ENCODE results near the gene FAM170A.

DNA sequence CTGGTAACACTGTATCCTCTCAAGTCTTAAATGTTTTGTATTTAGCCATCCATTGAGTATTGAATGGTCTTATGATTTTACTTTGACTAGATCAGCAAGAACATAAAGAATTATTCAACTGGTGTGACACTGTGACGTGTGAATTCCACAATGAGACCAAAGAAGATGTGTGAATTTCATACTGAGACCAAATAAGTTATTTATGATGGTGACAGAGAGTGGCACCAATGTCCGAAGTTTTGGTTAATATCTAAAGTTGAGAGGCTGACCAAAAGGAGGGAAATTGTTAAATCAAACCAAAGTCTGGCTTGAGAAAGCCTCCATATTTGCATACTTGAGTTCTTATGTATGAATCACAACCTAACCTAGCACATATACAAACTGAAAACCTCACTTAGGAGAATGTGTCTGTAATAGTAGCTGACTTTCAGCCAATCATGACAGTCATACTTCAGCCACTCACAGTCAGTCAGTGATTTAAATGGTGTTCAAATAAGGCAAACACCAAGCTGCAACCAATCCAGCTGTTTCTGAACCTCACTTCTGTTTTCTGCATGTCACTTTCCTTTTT, 31.5 kb upstream of the FAM170A start:
- TF ChIP-seq, protein P1, sequence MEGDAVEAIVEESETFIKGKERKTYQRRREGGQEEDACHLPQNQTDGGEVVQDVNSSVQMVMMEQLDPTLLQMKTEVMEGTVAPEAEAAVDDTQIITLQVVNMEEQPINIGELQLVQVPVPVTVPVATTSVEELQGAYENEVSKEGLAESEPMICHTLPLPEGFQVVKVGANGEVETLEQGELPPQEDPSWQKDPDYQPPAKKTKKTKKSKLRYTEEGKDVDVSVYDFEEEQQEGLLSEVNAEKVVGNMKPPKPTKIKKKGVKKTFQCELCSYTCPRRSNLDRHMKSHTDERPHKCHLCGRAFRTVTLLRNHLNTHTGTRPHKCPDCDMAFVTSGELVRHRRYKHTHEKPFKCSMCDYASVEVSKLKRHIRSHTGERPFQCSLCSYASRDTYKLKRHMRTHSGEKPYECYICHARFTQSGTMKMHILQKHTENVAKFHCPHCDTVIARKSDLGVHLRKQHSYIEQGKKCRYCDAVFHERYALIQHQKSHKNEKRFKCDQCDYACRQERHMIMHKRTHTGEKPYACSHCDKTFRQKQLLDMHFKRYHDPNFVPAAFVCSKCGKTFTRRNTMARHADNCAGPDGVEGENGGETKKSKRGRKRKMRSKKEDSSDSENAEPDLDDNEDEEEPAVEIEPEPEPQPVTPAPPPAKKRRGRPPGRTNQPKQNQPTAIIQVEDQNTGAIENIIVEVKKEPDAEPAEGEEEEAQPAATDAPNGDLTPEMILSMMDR (IDR thresholded peaks at IDR 0.05; ENCODE audit: borderline replicate concordance, extremely low read depth, low read length, poor library complexity, severe bottlenecking), result no peak
- no peak for TF ChIP-seq EZH2 (IDR thresholded peaks at IDR 0.05; ENCODE audit: borderline replicate concordance, low read depth, low read length, severe bottlenecking)
